K562 (cell line): ENCODE data around the gene SEL1L.

Experiments used
- JUND ChIP-seq, 2 experiments: IDR thresholded peaks; 2 replicates in 1 of 2; 3 replicates in 1 of 2; pipeline ENCODE4 v1.6.1; 2011; ENCODE audit warnings: borderline replicate concordance in 2 of 2, low read depth in 2 of 2, low read length in 2 of 2, improper control_type of control experiment in 1 of 2, missing biosample characterization in 1 of 2, missing genetic modification characterization in 1 of 2, missing genetic modification reagents in 1 of 2
- KAT2B ChIP-seq: IDR thresholded peaks from one replicate; pipeline ENCODE4 v1.6.1; 2012; ENCODE audit warnings: low read depth, mild to moderate bottlenecking, control low read depth, inconsistent platforms, low read length, moderate library complexity
- PRPF4 ChIP-seq: fragments of 200-400 bp; formaldehyde crosslinking; IDR thresholded peaks from one replicate; pipeline ENCODE4 v1.6.1; 2017; ENCODE audit warnings: low read length, low read depth, mild to moderate bottlenecking; ENCODE audit not compliant: insufficient read depth, poor library complexity, severe bottlenecking
- TBP ChIP-seq: optimal IDR thresholded peaks from 2 replicates; pipeline ENCODE3; 2011; ENCODE audit warnings: low read depth, low read length, improper control_type of control experiment
- TF ChIP-seq, protein P1 (sequence below), 3 experiments: IDR thresholded peaks in 2 of 3; conservative IDR thresholded peaks in 1 of 3; 2 replicates each; pipeline ENCODE4 v1.5.1; 2011 to 2012; ENCODE audit warnings: low read length in 3 of 3, mild to moderate bottlenecking in 3 of 3, control low read depth in 2 of 3, improper control_type of control experiment in 1 of 3, inconsistent platforms in 1 of 3, low read depth in 1 of 3, mixed read lengths in 1 of 3, moderate library complexity in 1 of 3; ENCODE audit not compliant: insufficient read depth in 2 of 3

DNA sequence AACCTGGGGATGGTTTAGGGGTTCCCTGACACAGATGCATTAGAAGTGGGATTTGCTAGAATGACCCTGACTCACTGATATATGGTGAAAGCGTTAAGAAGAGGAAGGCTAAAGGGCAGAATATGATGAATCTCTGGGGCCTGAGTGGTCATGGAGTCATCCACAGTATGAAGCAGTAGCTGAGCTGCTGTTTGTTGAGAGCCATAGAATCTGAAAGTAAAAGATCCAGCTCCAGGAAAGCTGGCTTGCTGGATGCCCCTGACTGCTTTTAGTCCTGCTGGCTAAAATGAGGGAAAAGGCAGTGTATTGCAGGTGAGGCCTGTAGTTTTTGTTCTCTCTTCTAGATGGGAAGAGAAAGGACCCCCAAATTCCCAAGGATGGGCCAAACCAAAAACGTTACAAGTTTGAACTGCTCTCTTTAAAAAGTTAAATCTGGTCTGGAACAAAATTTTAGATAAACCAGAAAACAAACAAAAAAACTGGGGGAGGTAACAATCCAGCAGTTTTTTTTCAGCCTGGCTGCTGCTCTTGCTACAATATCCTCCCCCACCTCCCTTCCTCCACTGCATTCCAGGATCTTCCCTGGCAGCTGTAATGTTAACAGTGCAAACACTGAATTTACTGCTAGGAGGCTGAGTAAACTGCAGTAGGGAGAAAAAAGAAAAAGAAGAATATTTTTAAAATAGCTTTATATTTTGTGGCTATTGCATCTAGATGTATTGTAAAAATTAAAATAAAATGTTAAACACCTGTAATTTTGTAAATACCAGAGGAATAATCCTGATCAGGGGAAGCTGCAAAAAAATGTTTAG lies 16.5 kb downstream of the SEL1L start:
- TF ChIP-seq TBP (no peak), JUND (IDR thresholded peaks at IDR 0.05; ENCODE audit: borderline replicate concordance, low read depth, low read length) (no peak), JUND (tag; IDR thresholded peaks at IDR 0.05; ENCODE audit: borderline replicate concordance, low read depth, low read length) (no peak), PRPF4 (no peak), KAT2B (no peak)
- TF ChIP-seq, protein P1, sequence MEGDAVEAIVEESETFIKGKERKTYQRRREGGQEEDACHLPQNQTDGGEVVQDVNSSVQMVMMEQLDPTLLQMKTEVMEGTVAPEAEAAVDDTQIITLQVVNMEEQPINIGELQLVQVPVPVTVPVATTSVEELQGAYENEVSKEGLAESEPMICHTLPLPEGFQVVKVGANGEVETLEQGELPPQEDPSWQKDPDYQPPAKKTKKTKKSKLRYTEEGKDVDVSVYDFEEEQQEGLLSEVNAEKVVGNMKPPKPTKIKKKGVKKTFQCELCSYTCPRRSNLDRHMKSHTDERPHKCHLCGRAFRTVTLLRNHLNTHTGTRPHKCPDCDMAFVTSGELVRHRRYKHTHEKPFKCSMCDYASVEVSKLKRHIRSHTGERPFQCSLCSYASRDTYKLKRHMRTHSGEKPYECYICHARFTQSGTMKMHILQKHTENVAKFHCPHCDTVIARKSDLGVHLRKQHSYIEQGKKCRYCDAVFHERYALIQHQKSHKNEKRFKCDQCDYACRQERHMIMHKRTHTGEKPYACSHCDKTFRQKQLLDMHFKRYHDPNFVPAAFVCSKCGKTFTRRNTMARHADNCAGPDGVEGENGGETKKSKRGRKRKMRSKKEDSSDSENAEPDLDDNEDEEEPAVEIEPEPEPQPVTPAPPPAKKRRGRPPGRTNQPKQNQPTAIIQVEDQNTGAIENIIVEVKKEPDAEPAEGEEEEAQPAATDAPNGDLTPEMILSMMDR (IDR thresholded peaks at IDR 0.05 in 2 of 3, conservative IDR thresholded peaks at IDR 0.05 in 1 of 3; ENCODE audit: insufficient read depth in 2 of 3, low read depth in 1 of 3, low read length in 3 of 3): no peak
